NCI-H774 (cell line): ENCODE measurements around the gene DMRTC2.
A peak's percentile ranks its signal among the peaks of the same experiment; 100 is the strongest.
"Not testable (repeated sequence)": the region's sequence is repeated elsewhere in the genome, so short reads cannot be mapped to it uniquely, and the experiment has no call there.

Experiments
- DNase-seq: peaks from one replicate; lab custom pipeline; 2025; lab: John Stamatoyannopoulos, UW

Gene DMRTC2

GRCh38 chr19:41871573-41872383, 26.9 kb downstream of the DMRTC2 start:
- no peak for DNase-seq

- DNase-seq: no peak
Observed at GRCh38 chr19:41872384-41872774, 27.5 kb downstream of the DMRTC2 start.

- DNase-seq: peak; percentile 44
Observed at GRCh38 chr19:41872775-41873647, 28.2 kb downstream of the DMRTC2 start.

GRCh38 chr19:41875973-41876372, 31.1 kb downstream of the DMRTC2 start:
- not testable (repeated sequence) for DNase-seq

DNA sequence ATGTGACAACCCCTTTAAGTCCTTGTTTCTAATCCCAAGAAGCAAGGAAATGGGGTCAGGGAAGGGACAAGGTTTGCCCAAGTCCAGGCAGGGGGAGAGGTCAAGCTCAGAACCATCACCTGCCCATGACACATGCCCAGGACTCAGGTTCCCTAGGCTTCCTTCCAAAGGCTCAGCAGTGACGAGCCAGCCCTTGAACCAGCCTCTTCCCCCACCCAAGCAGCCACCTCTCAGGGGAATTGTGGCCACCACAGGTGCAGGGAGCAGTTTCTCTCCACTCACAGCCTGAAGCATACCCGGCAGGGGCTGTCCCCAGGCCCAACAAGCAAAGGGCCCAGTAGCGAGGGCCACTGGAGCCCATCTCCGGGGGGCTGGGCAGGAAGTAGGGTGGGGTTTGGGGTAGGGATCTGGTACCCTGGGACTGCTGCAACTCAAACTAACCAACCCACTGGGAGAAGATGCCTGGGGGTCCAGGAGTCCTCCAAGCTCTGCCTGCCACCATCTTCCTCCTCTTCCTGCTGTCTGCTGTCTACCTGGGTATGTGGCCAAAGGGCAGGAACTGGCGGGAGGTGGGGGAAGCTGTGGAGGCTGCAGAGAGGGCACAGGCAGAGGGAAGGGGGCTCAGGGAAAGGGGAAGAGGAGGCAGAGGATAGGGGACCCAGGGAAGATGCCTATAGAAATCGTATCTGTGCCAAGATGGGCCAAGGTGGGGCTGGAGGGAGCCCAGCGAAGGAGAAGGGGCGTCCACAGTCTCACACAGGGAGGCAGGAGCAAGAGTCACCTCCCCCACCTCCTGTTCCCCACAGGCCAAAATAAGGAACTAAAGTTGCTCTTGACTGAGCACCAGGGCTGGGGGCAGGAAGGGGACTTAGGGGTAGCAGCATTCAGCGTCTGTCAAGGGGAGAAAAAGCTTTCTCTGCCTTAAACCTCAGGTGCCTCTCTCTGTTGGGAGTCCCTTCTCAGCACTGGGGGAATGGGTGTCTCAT, 32.3 kb downstream of the DMRTC2 start, which contains the start of gene CD79A:
TSS of gene CD79A (plus strand) at position 433 of the 986 bp plus-strand sequence. CDS start at position 459, 26 bp downstream.
- DNase-seq: no peak

GRCh38 chr19:41877916-41878905, 33.4 kb downstream of the DMRTC2 start:
- no peak for DNase-seq

DNA sequence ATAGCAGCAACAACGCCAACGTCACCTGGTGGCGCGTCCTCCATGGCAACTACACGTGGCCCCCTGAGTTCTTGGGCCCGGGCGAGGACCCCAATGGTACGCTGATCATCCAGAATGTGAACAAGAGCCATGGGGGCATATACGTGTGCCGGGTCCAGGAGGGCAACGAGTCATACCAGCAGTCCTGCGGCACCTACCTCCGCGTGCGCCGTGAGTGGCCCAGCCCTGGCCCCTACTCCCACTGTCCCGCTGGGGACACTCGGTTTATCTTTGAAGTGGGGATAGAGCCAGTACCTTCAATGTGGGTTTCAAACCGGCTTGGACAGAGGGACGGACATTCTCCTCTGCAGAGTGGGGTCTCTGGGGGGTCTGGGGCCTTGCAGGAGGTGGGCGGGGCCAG, 34.2 kb downstream of the DMRTC2 start:
- DNase-seq: no peak

GRCh38 chr19:41879670-41880328, 35.0 kb downstream of the DMRTC2 start:
- no peak for DNase-seq

DNA sequence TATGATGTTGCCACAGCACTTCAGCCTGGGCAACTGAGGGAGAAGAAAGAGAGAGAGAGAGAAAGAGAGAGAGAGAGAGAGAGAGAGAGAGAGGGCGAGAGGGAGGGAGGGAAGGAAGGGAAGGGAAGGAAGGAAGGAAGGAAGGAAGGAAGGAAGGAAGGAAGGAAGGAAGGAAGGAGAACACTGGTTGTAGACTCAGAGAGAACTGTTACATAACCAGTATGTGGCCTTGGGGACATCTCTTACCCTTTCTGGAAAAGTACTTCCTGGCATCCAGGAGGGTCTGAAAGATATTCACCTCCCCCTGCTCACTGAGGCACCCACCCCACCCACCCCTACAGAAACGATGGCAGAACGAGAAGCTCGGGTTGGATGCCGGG, 35.5 kb downstream of the DMRTC2 start:
- DNase-seq: no peak

DNA sequence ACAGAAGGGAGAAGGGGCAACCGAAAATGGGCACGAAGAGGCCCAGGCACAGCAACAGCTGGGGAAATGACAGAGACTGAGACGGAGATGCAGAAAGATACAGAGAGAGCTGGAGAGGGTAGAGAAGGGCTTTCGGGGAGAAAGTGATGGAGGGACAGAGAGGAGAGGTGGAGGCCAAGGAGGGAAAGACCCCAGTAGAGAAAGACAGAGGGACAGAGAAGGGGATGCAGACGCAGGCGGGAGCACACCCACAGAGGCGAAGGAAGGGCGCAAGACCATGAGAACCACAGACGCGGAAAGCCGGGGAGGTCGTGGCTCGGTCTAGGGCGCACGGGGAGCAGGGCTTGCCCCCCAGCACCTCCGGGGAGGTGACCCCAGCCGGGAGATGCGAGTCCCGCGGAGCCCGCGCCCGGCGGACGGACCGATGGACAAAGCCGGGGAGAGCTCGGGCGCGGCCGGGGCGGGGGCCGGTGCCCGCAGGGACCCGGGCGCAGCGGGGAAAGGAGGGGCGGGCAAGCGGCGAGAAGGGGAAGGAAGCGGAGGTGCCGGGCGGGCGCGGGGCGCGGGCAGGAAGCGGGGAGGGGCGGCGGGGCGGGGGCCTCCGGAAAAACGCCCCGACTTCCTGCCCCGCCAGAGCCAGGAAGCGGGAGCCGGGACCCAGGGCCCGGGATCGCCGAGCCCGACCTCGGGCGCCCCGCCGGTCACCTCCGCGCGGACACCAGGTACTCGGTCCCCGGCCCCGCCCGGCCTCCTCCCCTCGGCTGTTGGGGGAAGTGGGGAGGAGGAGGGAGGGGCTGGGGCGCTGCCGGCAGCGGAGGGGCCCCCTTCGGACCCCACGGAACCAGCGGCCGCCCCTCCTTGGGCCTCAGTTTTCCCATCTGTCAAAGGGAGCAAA, 38.0 kb downstream of the DMRTC2 start, which contains the start of gene ARHGEF1:
TSS of gene ARHGEF1 (plus strand) at position 617 of the 895 bp plus-strand sequence. CDS start 4,899 bp downstream, outside the sequence.
- no peak for DNase-seq

DNA sequence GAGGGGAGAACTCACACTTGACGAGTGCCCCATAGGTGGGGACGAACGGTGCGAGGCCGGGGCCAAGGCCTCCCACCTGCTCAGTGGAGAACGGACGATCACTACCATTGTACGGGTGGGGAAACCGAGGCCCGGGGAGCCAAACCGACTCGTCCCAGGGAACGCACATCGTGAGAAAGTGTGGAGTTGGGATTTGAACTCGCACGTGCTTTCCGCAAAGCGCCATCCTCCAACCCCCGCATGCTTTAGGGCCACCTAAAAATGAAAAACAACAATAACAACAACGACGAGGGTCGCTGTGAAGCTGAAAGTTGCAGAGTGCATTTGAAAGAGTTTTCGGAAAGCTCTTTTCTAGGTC, 38.6 kb downstream of the DMRTC2 start:
- DNase-seq: no peak

DNA sequence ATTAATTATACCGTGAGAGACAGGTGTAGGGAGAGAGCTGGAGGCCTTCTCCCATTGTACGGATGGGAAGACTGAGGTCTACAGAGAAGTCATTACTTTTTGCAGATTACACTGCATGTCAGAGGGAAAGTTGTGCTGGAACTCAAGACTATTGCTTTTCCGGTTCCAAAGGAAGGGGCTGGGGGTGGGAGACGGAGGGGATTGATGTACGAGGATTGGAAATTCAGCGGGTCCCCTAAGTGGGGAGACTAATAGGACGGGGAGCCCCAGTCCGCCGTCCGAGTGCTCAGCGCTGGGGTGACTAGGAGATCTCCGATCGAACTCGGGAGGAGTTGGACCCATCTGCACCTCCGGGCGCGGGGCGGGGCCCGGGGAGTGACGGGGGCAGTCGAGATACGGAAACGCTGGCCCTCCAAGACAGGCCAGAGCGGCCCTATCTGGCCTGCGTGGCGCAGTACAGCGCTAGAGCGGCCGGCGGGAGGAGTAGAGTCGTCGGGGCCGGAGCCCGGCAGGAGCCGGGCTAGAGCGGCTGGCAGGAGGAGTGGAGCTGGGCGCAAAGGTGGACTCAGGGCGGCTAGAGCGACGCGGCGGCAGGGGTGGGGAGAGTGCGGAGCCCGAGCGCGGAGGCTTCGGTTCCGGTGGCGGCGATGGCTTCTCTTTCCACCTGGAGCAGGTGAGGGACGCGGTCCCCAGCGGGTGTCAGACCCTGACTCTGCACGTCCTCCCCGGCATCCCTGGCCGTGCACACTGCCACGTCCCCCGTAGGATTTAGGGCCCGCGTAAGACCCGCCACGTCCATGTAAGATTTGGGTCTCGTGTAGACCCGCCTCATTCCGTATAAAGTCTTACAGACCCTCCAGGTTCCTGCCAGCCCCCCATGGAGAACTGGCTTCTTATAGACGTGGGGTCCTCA, 39.2 kb downstream of the DMRTC2 start:
- DNase-seq: peak; percentile 98

DNA sequence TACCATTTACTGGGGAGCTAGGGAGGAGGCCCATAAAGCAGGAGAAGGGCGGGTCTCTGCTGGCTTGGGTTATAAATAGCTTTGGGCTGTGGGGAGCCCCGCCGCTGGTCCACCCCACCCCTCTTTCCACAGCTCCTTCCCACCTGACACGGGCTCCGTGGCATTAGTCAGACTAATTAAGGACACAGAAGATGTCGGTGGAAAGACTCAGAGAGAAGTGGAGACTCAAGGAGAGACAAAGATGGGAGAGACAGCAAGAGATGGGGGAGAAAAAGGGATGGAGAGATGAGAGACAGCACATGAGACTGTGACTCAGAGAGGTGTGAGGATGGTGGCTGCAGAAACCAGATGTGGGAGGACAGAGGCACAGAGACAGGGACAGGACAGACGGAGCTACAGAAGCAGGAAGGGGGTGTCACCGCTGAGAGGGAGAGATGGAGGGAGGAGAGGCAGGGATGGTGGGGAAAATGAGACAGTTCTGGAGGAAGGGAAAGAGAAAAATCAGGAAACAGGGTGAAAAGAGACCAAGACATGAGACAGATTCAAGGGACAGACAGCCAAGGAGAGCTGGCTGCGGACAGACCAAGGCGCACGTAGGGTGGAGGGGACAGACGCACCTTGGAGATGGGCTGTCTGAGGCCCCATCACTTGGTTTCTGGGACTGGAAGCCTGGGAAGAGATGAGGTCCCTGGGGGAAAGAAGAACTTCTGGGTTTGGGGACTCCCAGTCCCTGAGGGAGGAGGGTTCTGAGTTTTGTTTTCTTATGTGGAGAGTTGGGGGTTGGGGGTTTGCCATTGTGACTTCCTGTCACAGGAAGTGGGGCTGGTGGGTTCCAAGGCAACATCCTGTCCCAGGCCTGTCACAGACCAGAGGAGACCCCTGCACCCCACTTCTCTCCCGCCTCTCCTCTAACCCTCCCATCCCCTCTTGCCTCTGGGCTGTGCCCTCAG, 42.2 kb downstream of the DMRTC2 start:
- DNase-seq: no peak

GRCh38 chr19:41887711-41888382, 43.0 kb downstream of the DMRTC2 start:
- DNase-seq: no peak

- no peak for DNase-seq
Observed at GRCh38 chr19:41888926-41889325, 44.1 kb downstream of the DMRTC2 start.

GRCh38 chr19:41889896-41890295, 45.1 kb downstream of the DMRTC2 start:
- DNase-seq: no peak
